Gastroesophageal sphincter (tissue), 4 donors: Measurements from ENCODE around the gene CLDN20. TPM values are rescaled to one million over a fixed set of nuclear protein-coding genes. Genes with fewer than 3 reads are reported as not detected.
A peak's percentile ranks its signal among the peaks of the same experiment; 100 is the strongest.

Experiments used
- ATAC-seq: fragments of 150-250 bp; one replicate; pipeline ENCODE4 v1.9.1; 2016; ENCODE audit warnings: mild to moderate bottlenecking, moderate library complexity
- H3K27ac ChIP-seq, 4 donors: fragments of 200-600 bp; sonication (generic) in 3 of 4; 1 replicate in 3 of 4; 2 replicates in 1 of 4; pipeline ENCODE4 v1.5.1; 2016 to 2019
- H3K27me3 ChIP-seq: fragments of 200-600 bp; sonication (generic); one replicate; pipeline ENCODE4 v1.5.1; 2019
- H3K36me3 ChIP-seq, 2 donors: fragments of 200-600 bp; sonication (generic); one replicate each; pipeline ENCODE4 v1.5.1; 2019; ENCODE audit warnings: control low read depth in 1 of 2
- H3K4me1 ChIP-seq, 3 donors: fragments of 200-600 bp; sonication (generic); 1 replicate in 2 of 3; 2 replicates in 1 of 3; pipeline ENCODE4 v1.5.1; 2016 to 2019; ENCODE audit warnings: control low read depth in 2 of 3
- H3K4me3 ChIP-seq, 2 donors: fragments of 200-600 bp; sonication (generic); one replicate each; pipeline ENCODE4 v1.5.1; 2019; ENCODE audit warnings: mild to moderate bottlenecking in 1 of 2, moderate library complexity in 1 of 2
- H3K9me3 ChIP-seq, 3 donors: fragments of 200-600 bp; sonication (generic); one replicate each; pipeline ENCODE4 v1.5.1; 2017 to 2019; ENCODE audit warnings: control low read depth in 2 of 3
- EP300 ChIP-seq: sonication (generic); formaldehyde crosslinking; IDR thresholded peaks from one replicate; pipeline ENCODE4 v1.6.1; 2017; ENCODE audit warnings: antibody characterized with exemption, mild to moderate bottlenecking
- POLR2A ChIP-seq, 2 donors: fragments of 450-650 bp; IDR thresholded peaks; one replicate each; pipeline ENCODE4 v1.6.1; 2017; ENCODE audit warnings: antibody characterized with exemption in 2 of 2, mild to moderate bottlenecking in 2 of 2, moderate library complexity in 1 of 2
- POLR2AphosphoS5 ChIP-seq: sonication (generic); formaldehyde crosslinking; IDR thresholded peaks from one replicate; pipeline ENCODE4 v1.6.1; 2017; ENCODE audit warnings: antibody characterized with exemption
- WGBS, 2 donors: methylation state at CpG; one replicate each; pipeline ENCODE4 v1.1.5; 2018; ENCODE audit warnings: low coverage in 1 of 2; 5-methylcytosine and 5-hydroxymethylcytosine counted together
- total RNA-seq, 4 donors: library from RNA; depleted of rRNA; stranded (reverse); fragments of >200 nt; gene quantifications; one replicate each; pipeline ENCODE4 v1.1.0, GENCODE V29; 2016
- TF ChIP-seq, protein P1 (sequence below), 4 experiments: fragments of 200-600 bp in 2 of 4; fragments of 450-650 bp in 2 of 4; sonication (generic) in 1 of 4; IDR thresholded peaks; one replicate each; pipeline ENCODE4 v1.5.1; 2017 to 2019; ENCODE audit warnings: antibody characterized with exemption in 4 of 4, mild to moderate bottlenecking in 2 of 4, moderate library complexity in 2 of 4

CLDN20 gene
- total RNA-seq, 4 donors from 2014 or later = 0.27 TPM; not detected in 3

- peaks cover 21 to 45% (median 25%) of the 10 kb centered on the region in 3 donors for H3K4me1 ChIP-seq
- H3K27me3 ChIP-seq = no peaks in the 10 kb centered on the region
- no peak overlapping the region for H3K4me3 ChIP-seq
- 84% methylated on average over 4 to 7 of the region's 7 CpGs for WGBS, 2 donors
- TF ChIP-seq POLR2AphosphoS5 (no peak), EP300 (no peak), POLR2A (IDR thresholded peaks at IDR 0.05) (no peak)
- TF ChIP-seq, protein P1, sequence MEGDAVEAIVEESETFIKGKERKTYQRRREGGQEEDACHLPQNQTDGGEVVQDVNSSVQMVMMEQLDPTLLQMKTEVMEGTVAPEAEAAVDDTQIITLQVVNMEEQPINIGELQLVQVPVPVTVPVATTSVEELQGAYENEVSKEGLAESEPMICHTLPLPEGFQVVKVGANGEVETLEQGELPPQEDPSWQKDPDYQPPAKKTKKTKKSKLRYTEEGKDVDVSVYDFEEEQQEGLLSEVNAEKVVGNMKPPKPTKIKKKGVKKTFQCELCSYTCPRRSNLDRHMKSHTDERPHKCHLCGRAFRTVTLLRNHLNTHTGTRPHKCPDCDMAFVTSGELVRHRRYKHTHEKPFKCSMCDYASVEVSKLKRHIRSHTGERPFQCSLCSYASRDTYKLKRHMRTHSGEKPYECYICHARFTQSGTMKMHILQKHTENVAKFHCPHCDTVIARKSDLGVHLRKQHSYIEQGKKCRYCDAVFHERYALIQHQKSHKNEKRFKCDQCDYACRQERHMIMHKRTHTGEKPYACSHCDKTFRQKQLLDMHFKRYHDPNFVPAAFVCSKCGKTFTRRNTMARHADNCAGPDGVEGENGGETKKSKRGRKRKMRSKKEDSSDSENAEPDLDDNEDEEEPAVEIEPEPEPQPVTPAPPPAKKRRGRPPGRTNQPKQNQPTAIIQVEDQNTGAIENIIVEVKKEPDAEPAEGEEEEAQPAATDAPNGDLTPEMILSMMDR (IDR thresholded peaks at IDR 0.05) = no peak
- no peak overlapping the region for H3K27ac ChIP-seq
- H3K36me3 ChIP-seq = no peaks in the 10 kb centered on the region
- H3K9me3 ChIP-seq = no peaks in the 10 kb centered on the region
- no peak for ATAC-seq
Observed at GRCh38 chr6:155270561-155271091, 6.8 kb downstream of the CLDN20 start.

GRCh38 chr6:155271145-155271544 lies 7.3 kb downstream of the CLDN20 start:
- H3K27me3 ChIP-seq = no peaks in the 10 kb centered on the region
- H3K27ac ChIP-seq = no peak overlapping the region
- no peak overlapping the region for H3K4me3 ChIP-seq
- H3K9me3 ChIP-seq = no peaks in the 10 kb centered on the region
- peaks cover 21 to 50% (median 25%) of the 10 kb centered on the region in 3 donors for H3K4me1 ChIP-seq
- TF ChIP-seq POLR2A (IDR thresholded peaks at IDR 0.05) = no peak
- TF ChIP-seq, protein P1 (IDR thresholded peaks at IDR 0.05) = no peak
- no peak for ATAC-seq
- no peaks in the 10 kb centered on the region for H3K36me3 ChIP-seq

DNA sequence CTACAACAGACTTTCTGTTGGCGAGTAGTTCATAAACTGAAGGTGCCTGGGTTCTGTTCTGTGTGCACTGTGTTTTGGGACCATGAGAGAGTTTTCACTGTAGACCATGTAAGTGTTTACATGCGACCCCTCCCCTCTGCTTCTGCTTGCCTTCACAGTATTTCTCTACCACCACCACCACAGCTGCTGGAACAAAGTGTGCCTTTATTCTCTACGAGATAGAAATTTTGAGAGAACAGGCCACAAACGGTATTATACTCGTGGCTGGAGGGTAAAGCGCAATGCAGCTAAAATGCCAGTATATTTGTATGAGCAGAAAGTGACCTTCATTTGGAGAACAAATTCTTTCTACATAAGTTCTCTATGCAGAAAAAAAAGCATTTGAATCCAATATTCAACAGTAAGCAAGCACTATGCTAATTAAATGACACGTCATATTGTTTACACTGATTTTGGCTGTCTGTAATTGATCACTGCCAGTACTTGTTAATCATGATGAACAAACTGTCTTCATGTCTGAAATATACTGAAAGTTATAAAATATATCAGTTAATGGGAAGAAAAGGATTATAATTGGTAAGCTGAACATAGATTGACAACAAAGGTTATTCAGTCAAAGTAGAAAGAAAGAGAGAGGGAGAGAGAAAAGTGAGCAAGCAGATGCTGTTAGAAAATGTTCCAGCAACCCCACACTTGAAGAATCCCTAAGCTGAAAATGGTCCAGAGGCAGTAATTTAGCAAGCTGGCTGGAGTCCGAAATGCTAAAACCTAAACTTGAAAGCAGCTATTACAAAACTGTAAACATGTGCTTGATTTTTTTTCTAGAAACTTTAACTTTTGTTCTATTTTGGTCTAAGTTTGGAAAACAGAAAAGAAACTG lies 8.8 kb downstream of the CLDN20 start:
- WGBS, 2 donors = 23 to 40% methylated on average over 8 of the region's 8 CpGs
- TF ChIP-seq POLR2AphosphoS5 = peak; percentile 42
- TF ChIP-seq, protein P1 (IDR thresholded peaks at IDR 0.05) = no peak
- ATAC-seq = peak; percentile 38
- peak overlapping the region; percentile 40 to 73 (median 66) for H3K27ac ChIP-seq
- no peaks in the 10 kb centered on the region for H3K9me3 ChIP-seq
- peaks cover 21 to 54% (median 25%) of the 10 kb centered on the region in 3 donors for H3K4me1 ChIP-seq
- H3K27me3 ChIP-seq = no peaks in the 10 kb centered on the region
- H3K36me3 ChIP-seq = no peaks in the 10 kb centered on the region
- H3K4me3 ChIP-seq = no peak overlapping the region

DNA sequence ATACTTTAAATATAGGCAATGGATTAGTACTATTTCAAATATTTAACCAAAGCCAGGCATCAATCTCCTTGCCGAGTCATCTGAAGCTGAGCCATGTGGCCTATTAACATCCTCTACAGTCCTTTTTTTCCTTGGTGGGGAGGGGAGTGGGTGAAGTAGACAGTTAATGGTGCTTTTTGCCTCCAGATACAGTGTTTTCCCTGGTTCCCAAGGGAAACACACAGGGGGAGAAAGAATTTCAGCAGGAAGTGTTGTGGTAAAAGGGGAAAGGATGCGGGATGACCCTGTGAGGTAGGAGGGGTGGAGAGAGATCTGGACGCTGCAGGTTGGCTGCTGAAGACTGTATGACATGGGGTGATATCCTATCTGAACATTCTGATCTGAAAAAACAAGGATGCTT lies 9.6 kb downstream of the CLDN20 start:
- Histone ChIP-seq H3K27ac (peak overlapping the region; percentile 40 to 73 (median 66)), H3K9me3 (no peaks in the 10 kb centered on the region), H3K36me3 (no peaks in the 10 kb centered on the region), H3K4me3 (no peak overlapping the region), H3K27me3 (no peaks in the 10 kb centered on the region), H3K4me1 (peaks cover 20 to 50% (median 21%) of the 10 kb centered on the region in 3 donors)
- ATAC-seq = peak; percentile 44
- 26 to 40% methylated on average over 2 to 3 of the region's 3 CpGs for WGBS, 2 donors
- TF ChIP-seq POLR2AphosphoS5 = no peak
- TF ChIP-seq, protein P1 (IDR thresholded peaks at IDR 0.05) = no peak
- TF ChIP-seq EP300 = no peak

GRCh38 chr6:155274106-155274505 lies 10.3 kb downstream of the CLDN20 start:
- H3K4me1 ChIP-seq = peaks cover 20 to 50% (median 21%) of the 10 kb centered on the region in 3 donors
- peak overlapping the region; percentile 21 to 73 (median 66) for H3K27ac ChIP-seq
- TF ChIP-seq POLR2A (IDR thresholded peaks at IDR 0.05) (no peak), EP300 (no peak), POLR2AphosphoS5 (no peak)
- TF ChIP-seq, protein P1 (IDR thresholded peaks at IDR 0.05) = no peak
- H3K27me3 ChIP-seq = no peaks in the 10 kb centered on the region
- WGBS, 2 donors = 40 to 44% methylated on average over 2 of the region's 2 CpGs
- no peaks in the 10 kb centered on the region for H3K9me3 ChIP-seq
- H3K36me3 ChIP-seq = no peaks in the 10 kb centered on the region
- no peak overlapping the region for H3K4me3 ChIP-seq
- no peak for ATAC-seq
